ENCODE data around the gene TTC12.

TTC12 gene

GRCh38 chr11:113373306-113373705 is 58.9 kb downstream of the TTC12 start:
- no peak for DNase-seq (ENCODE audit: low read depth, low spot score)
- H3K27me3 ChIP-seq (ENCODE audit: control insufficient read depth, insufficient read depth, low read length), result no peaks in the 10 kb centered on the region
- no peaks in the 10 kb centered on the region for H3K9me3 ChIP-seq (ENCODE audit: control insufficient read depth, insufficient read depth, low read length)
- no peak overlapping the region for H3K27ac ChIP-seq (ENCODE audit: low read length)
- WGBS (ENCODE audit: insufficient coverage, insufficient read length), result no CpG with 5 or more reads among the region's 3 CpGs
- no peaks in the 10 kb centered on the region for H3K36me3 ChIP-seq (ENCODE audit: control insufficient read depth, insufficient read depth, low read length)
- H3K4me3 ChIP-seq (ENCODE audit: low read length), result no peak overlapping the region
- no peaks in the 10 kb centered on the region for H3K4me1 ChIP-seq (ENCODE audit: control insufficient read depth, insufficient read depth, low read length)

GRCh38 chr11:113373981-113374560 is 59.7 kb downstream of the TTC12 start:
- Histone ChIP-seq H3K4me1 (ENCODE audit: control insufficient read depth, insufficient read depth, low read length) (no peaks in the 10 kb centered on the region), H3K9me3 (ENCODE audit: control insufficient read depth, insufficient read depth, low read length) (no peaks in the 10 kb centered on the region), H3K27me3 (ENCODE audit: control insufficient read depth, insufficient read depth, low read length) (no peaks in the 10 kb centered on the region), H3K4me3 (ENCODE audit: low read length) (no peak overlapping the region), H3K36me3 (ENCODE audit: control insufficient read depth, insufficient read depth, low read length) (no peaks in the 10 kb centered on the region), H3K27ac (ENCODE audit: low read length) (no peak overlapping the region)
- no peak for DNase-seq (ENCODE audit: low read depth, low spot score)
- WGBS (ENCODE audit: insufficient coverage, insufficient read length), result no CpG with 5 or more reads among the region's 10 CpGs

- Histone ChIP-seq H3K9me3 (ENCODE audit: control insufficient read depth, insufficient read depth, low read length) (no peaks in the 10 kb centered on the region), H3K4me3 (ENCODE audit: low read length) (no peak overlapping the region), H3K27me3 (ENCODE audit: control insufficient read depth, insufficient read depth, low read length) (no peaks in the 10 kb centered on the region), H3K36me3 (ENCODE audit: control insufficient read depth, insufficient read depth, low read length) (no peaks in the 10 kb centered on the region), H3K27ac (ENCODE audit: low read length) (no peak overlapping the region), H3K4me1 (ENCODE audit: control insufficient read depth, insufficient read depth, low read length) (no peaks in the 10 kb centered on the region)
- no peak for DNase-seq (ENCODE audit: low read depth, low spot score)
- WGBS (ENCODE audit: insufficient coverage, insufficient read length), result no CpG with 5 or more reads among the region's 5 CpGs
These were observed 61.0 kb downstream of the TTC12 start for GRCh38 chr11:113375402-113375801.

GRCh38 chr11:113376156-113376555 is 61.8 kb downstream of the TTC12 start:
- Histone ChIP-seq H3K9me3 (ENCODE audit: control insufficient read depth, insufficient read depth, low read length) (no peaks in the 10 kb centered on the region), H3K27me3 (ENCODE audit: control insufficient read depth, insufficient read depth, low read length) (no peaks in the 10 kb centered on the region), H3K4me1 (ENCODE audit: control insufficient read depth, insufficient read depth, low read length) (no peaks in the 10 kb centered on the region), H3K4me3 (ENCODE audit: low read length) (no peak overlapping the region), H3K27ac (ENCODE audit: low read length) (no peak overlapping the region), H3K36me3 (ENCODE audit: control insufficient read depth, insufficient read depth, low read length) (no peaks in the 10 kb centered on the region)
- no peak for DNase-seq (ENCODE audit: low read depth, low spot score)
- no CpG with 5 or more reads among the region's 3 CpGs for WGBS (ENCODE audit: insufficient coverage, insufficient read length)

- no peak overlapping the region for H3K27ac ChIP-seq (ENCODE audit: low read length)
- H3K9me3 ChIP-seq (ENCODE audit: control insufficient read depth, insufficient read depth, low read length), result no peaks in the 10 kb centered on the region
- no peaks in the 10 kb centered on the region for H3K27me3 ChIP-seq (ENCODE audit: control insufficient read depth, insufficient read depth, low read length)
- DNase-seq (ENCODE audit: low read depth, low spot score), result no peak
- no peak overlapping the region for H3K4me3 ChIP-seq (ENCODE audit: low read length)
- no CpG with 5 or more reads among the region's 7 CpGs for WGBS (ENCODE audit: insufficient coverage, insufficient read length)
- no peaks in the 10 kb centered on the region for H3K4me1 ChIP-seq (ENCODE audit: control insufficient read depth, insufficient read depth, low read length)
- no peaks in the 10 kb centered on the region for H3K36me3 ChIP-seq (ENCODE audit: control insufficient read depth, insufficient read depth, low read length)
These were observed 63.5 kb downstream of the TTC12 start for GRCh38 chr11:113377681-113378412.

GRCh38 chr11:113378692-113379091 is 64.3 kb downstream of the TTC12 start:
- no CpG with 5 or more reads among the region's 1 CpG for WGBS (ENCODE audit: insufficient coverage, insufficient read length)
- Histone ChIP-seq H3K4me3 (ENCODE audit: low read length) (no peak overlapping the region), H3K27me3 (ENCODE audit: control insufficient read depth, insufficient read depth, low read length) (no peaks in the 10 kb centered on the region), H3K4me1 (ENCODE audit: control insufficient read depth, insufficient read depth, low read length) (no peaks in the 10 kb centered on the region), H3K27ac (ENCODE audit: low read length) (no peak overlapping the region), H3K9me3 (ENCODE audit: control insufficient read depth, insufficient read depth, low read length) (no peaks in the 10 kb centered on the region), H3K36me3 (ENCODE audit: control insufficient read depth, insufficient read depth, low read length) (no peaks in the 10 kb centered on the region)
- no peak for DNase-seq (ENCODE audit: low read depth, low spot score)

GRCh38 chr11:113382121-113382520 is 67.7 kb downstream of the TTC12 start:
- no peaks in the 10 kb centered on the region for H3K27me3 ChIP-seq (ENCODE audit: control insufficient read depth, insufficient read depth, low read length)
- H3K36me3 ChIP-seq (ENCODE audit: control insufficient read depth, insufficient read depth, low read length), result no peaks in the 10 kb centered on the region
- no peak overlapping the region for H3K4me3 ChIP-seq (ENCODE audit: low read length)
- DNase-seq (ENCODE audit: low read depth, low spot score), result no peak
- no peak overlapping the region for H3K27ac ChIP-seq (ENCODE audit: low read length)
- H3K9me3 ChIP-seq (ENCODE audit: control insufficient read depth, insufficient read depth, low read length), result no peaks in the 10 kb centered on the region
- peaks cover 3% of the 10 kb centered on the region; the same call in 1 of the 2 replicates for H3K4me1 ChIP-seq (ENCODE audit: control insufficient read depth, insufficient read depth, low read length)

- no peak for DNase-seq (ENCODE audit: low read depth, low spot score)
- peaks cover 3% of the 10 kb centered on the region; the same call in 1 of the 2 replicates for H3K4me1 ChIP-seq (ENCODE audit: control insufficient read depth, insufficient read depth, low read length)
- H3K27ac ChIP-seq (ENCODE audit: low read length), result no peak overlapping the region
- H3K27me3 ChIP-seq (ENCODE audit: control insufficient read depth, insufficient read depth, low read length), result no peaks in the 10 kb centered on the region
- no peaks in the 10 kb centered on the region for H3K36me3 ChIP-seq (ENCODE audit: control insufficient read depth, insufficient read depth, low read length)
- WGBS (ENCODE audit: insufficient coverage, insufficient read length), result no CpG with 5 or more reads among the region's 3 CpGs
- H3K4me3 ChIP-seq (ENCODE audit: low read length), result no peak overlapping the region
- no peaks in the 10 kb centered on the region for H3K9me3 ChIP-seq (ENCODE audit: control insufficient read depth, insufficient read depth, low read length)
These were observed 70.2 kb downstream of the TTC12 start for GRCh38 chr11:113384551-113384950.

- DNase-seq (ENCODE audit: low read depth, low spot score), result no peak
- Histone ChIP-seq H3K4me3 (ENCODE audit: low read length) (no peak overlapping the region), H3K27me3 (ENCODE audit: control insufficient read depth, insufficient read depth, low read length) (no peaks in the 10 kb centered on the region), H3K36me3 (ENCODE audit: control insufficient read depth, insufficient read depth, low read length) (no peaks in the 10 kb centered on the region), H3K4me1 (ENCODE audit: control insufficient read depth, insufficient read depth, low read length) (peaks cover 3% of the 10 kb centered on the region; the same call in 1 of the 2 replicates), H3K9me3 (ENCODE audit: control insufficient read depth, insufficient read depth, low read length) (no peaks in the 10 kb centered on the region), H3K27ac (ENCODE audit: low read length) (no peak overlapping the region)
- WGBS (ENCODE audit: insufficient coverage, insufficient read length), result no CpG with 5 or more reads among the region's 3 CpGs
These were observed 71.4 kb downstream of the TTC12 start for GRCh38 chr11:113385749-113386148.

- Histone ChIP-seq H3K9me3 (ENCODE audit: control insufficient read depth, insufficient read depth, low read length) (no peaks in the 10 kb centered on the region), H3K36me3 (ENCODE audit: control insufficient read depth, insufficient read depth, low read length) (no peaks in the 10 kb centered on the region), H3K4me1 (ENCODE audit: control insufficient read depth, insufficient read depth, low read length) (peaks cover 3% of the 10 kb centered on the region; the same call in 1 of the 2 replicates), H3K27me3 (ENCODE audit: control insufficient read depth, insufficient read depth, low read length) (no peaks in the 10 kb centered on the region), H3K4me3 (ENCODE audit: low read length) (no peak overlapping the region), H3K27ac (ENCODE audit: low read length) (no peak overlapping the region)
- no CpG with 5 or more reads among the region's 6 CpGs for WGBS (ENCODE audit: insufficient coverage, insufficient read length)
- no peak for DNase-seq (ENCODE audit: low read depth, low spot score)
These were observed 72.5 kb downstream of the TTC12 start for GRCh38 chr11:113386866-113387265.

Measured in iPS DF 6.9 (cell line).